GM10266 (cell line): ENCODE data around the gene KAT5.

Source experiments
- DNase-seq: peaks from one replicate; pipeline ENCODE4 v3.0.0; 2012; ENCODE audit errors: extremely low spot score
- CTCF ChIP-seq: IDR thresholded peaks from 2 replicates; pipeline ENCODE4 v1.5.1; 2012; ENCODE audit warnings: mild to moderate bottlenecking, low read depth; ENCODE audit not compliant: control insufficient read depth, insufficient read depth; ENCODE audit errors: missing control alignments

KAT5 gene

GRCh38 chr11:65736810-65737209, 24.8 kb downstream of the KAT5 start:
- DNase-seq = no peak
- no peak for TF ChIP-seq CTCF

- DNase-seq = no peak
- TF ChIP-seq CTCF = no peak
Measured at GRCh38 chr11:65739022-65739421, 27.0 kb downstream of the KAT5 start.

- no peak for TF ChIP-seq CTCF
Measured at GRCh38 chr11:65741185-65741584, 29.1 kb downstream of the KAT5 start.

GRCh38 chr11:65742353-65742752, 30.3 kb downstream of the KAT5 start:
- no peak for DNase-seq
- TF ChIP-seq CTCF = no peak

More at GRCh38 chr11:65741185-65741584, 29.1 kb downstream of the KAT5 start:
- no peak for DNase-seq

- DNase-seq = no peak
- no peak for TF ChIP-seq CTCF
Measured at GRCh38 chr11:65743681-65744025, 31.6 kb downstream of the KAT5 start.

GRCh38 chr11:65744026-65744698, 32.1 kb downstream of the KAT5 start:
- no peak for DNase-seq
- TF ChIP-seq CTCF = no peak

- no peak for TF ChIP-seq CTCF
- DNase-seq = no peak
Measured at GRCh38 chr11:65744699-65745042, 32.6 kb downstream of the KAT5 start.
